Measurements from ENCODE around the gene SURF2.

Gene SURF2

GRCh38 chr9:133347985-133348717 lies 8.2 kb upstream of the SURF2 start, which contains the start of the genes MED22 and RPL7A:
Gene MED22 (minus strand): TSS chr9:133348131. CDS start chr9:133346662, 1,469 bp downstream.
Gene RPL7A (plus strand): TSS chr9:133348218. CDS start chr9:133348244, 26 bp downstream.
- no peak for TF ChIP-seq CTCF (IDR thresholded peaks at IDR 0.05; ENCODE audit: extremely low read depth, insufficient read depth, missing control alignments)
- DNase-seq (ENCODE audit: low spot score), result peak; percentile 98
- in situ Hi-C loops (cut with MboI; ENCODE audit: low pct_unique_long_range_greater_than_20kb, low sequenced_read_pairs, unreplicated experiment), result no loop called here

GRCh38 chr9:133348718-133349573 lies 7.4 kb upstream of the SURF2 start:
- in situ Hi-C loops (cut with MboI; ENCODE audit: low pct_unique_long_range_greater_than_20kb, low sequenced_read_pairs, unreplicated experiment), result no loop called here
- no peak for TF ChIP-seq CTCF (IDR thresholded peaks at IDR 0.05; ENCODE audit: extremely low read depth, insufficient read depth, missing control alignments)
- no peak for DNase-seq (ENCODE audit: low spot score)

GRCh38 chr9:133349965-133350616 lies 6.3 kb upstream of the SURF2 start:
- no peak for DNase-seq (ENCODE audit: low spot score)
- in situ Hi-C loops (cut with MboI; ENCODE audit: low pct_unique_long_range_greater_than_20kb, low sequenced_read_pairs, unreplicated experiment), result no loop called here
- no peak for TF ChIP-seq CTCF (IDR thresholded peaks at IDR 0.05; ENCODE audit: extremely low read depth, insufficient read depth, missing control alignments)

- in situ Hi-C loops (cut with MboI; ENCODE audit: low pct_unique_long_range_greater_than_20kb, low sequenced_read_pairs, unreplicated experiment), result no loop called here
- no peak for DNase-seq (ENCODE audit: low spot score)
- no peak for TF ChIP-seq CTCF (IDR thresholded peaks at IDR 0.05; ENCODE audit: extremely low read depth, insufficient read depth, missing control alignments)
Measured at GRCh38 chr9:133351526-133351907, 4.8 kb upstream of the SURF2 start.

GRCh38 chr9:133351908-133352634 lies 4.3 kb upstream of the SURF2 start:
- peak; percentile 58 for DNase-seq (ENCODE audit: low spot score)
- in situ Hi-C loops (cut with MboI; ENCODE audit: low pct_unique_long_range_greater_than_20kb, low sequenced_read_pairs, unreplicated experiment), result no loop called here
- TF ChIP-seq CTCF (IDR thresholded peaks at IDR 0.05; ENCODE audit: extremely low read depth, insufficient read depth, missing control alignments), result peak; percentile 65
